Measurements from ENCODE around the gene CSN3.
A peak's percentile ranks its signal among the peaks of the same experiment; 100 is the strongest.
"Not testable (repeated sequence)": the region's sequence is repeated elsewhere in the genome, so short reads cannot be mapped to it uniquely, and the experiment has no call there.

The CSN3 gene, protein sequence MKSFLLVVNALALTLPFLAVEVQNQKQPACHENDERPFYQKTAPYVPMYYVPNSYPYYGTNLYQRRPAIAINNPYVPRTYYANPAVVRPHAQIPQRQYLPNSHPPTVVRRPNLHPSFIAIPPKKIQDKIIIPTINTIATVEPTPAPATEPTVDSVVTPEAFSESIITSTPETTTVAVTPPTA

DNA sequence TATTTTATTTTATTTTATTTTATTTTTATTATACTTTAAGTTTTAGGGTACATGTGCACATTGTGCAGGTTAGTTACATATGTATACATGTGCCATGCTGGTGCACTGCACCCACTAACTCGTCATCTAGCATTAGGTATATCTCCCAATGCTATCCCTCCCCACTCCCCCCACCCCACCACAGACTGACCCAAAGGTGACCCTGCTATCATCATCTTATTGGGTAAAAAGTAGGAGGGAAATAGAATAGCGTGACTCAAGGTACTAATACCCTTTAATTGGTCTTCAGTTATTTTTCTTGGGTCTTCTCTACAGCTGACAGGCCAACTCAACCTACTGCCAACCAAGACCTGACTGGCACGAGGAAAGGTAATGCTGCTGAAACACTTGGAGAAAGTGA is at the start of gene CSN3:
Gene CSN3 (plus strand): TSS at position 301 of the 400 bp plus-strand sequence. CDS start 2,223 bp downstream, outside the sequence.
- not testable (repeated sequence) for DNase-seq

- no peak for DNase-seq
These were observed 49.5 kb upstream of the CSN3 start for GRCh38 chr4:70192895-70193294.

- no peak for DNase-seq
These were observed 47.0 kb upstream of the CSN3 start, which contains the start of gene ODAM for GRCh38 chr4:70195425-70195824. TSS of gene ODAM (plus strand) at chr4:70195725. CDS start at chr4:70196544, 819 bp downstream.

DNA sequence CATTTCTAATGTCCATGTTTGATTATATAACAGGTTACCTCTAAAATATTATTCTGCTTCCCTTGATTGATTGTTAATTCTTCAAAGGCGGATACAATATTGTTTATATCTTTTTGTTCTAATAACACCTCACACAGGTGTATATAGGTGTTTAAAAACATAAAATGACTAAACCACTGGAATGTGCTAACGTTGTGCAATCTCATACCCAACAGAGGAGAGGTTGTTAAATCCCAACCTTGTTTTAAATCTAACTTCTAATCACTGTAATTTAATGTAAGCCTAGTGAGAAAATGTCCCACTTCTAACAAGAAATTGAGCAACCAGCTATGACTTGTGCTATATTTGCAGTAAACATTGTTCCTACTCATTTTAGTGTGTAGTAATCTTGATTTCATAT is 45.5 kb upstream of the CSN3 start:
- no peak for DNase-seq

DNA sequence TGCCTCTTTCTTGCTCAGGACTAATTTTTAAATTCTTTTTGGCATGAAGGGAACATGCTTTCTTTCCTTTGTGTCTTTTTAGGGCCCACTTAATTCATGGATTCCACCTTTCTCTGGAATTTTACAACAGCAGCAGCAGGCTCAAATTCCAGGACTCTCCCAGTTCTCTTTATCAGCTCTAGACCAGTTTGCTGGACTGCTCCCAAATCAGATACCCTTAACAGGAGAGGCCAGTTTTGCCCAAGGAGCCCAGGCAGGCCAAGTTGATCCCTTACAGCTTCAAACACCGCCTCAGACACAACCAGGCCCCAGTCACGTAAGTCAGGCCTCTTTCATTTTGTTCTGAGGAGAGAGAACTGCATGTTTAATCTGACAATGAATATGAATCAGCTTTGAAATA is 44.6 kb upstream of the CSN3 start:
- DNase-seq, result no peak

- DNase-seq, result no peak
These were observed 38.8 kb upstream of the CSN3 start for GRCh38 chr4:70203601-70204000.

DNA sequence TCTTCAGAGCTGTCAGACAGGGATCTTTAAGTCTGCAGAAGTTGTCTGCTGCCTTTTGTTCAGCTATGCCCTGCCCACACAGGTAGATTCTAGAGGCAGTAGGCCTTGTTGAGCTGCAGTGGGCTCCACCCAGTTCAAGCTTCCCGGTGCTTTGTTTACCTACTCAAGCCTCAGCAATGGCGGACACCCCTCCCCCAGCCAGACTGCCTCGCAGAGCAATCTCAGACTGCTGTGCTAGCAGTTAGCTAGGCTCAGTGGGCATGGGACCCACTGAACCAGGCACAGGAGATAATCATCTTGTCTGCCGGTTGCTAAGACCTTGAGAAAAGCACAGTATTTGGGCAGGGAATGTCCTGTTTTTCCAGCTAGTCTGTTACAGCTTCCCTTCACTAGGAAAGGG is 29.6 kb upstream of the CSN3 start:
- not testable (repeated sequence) for DNase-seq

DNA sequence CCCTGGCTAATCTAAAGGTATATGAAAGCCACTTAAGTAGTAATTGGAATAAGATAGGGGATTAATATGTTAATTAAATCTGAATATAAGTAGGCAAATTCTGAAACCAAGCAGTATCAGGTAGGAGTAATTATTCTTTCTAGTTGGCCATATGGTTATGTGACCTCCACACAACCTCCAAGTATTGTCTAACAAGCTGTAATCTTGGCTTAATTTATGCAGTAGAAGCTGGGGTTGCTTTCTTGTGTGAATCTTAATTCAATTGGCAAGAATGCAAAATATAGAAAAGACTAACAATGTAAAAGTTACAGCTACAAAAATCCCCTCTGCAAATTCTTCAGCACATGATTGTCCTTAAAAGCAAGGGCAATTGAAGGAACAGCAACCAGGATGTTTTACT is 26.3 kb upstream of the CSN3 start:
- not testable (repeated sequence) for DNase-seq

GRCh38 chr4:70216550-70216949 is 25.8 kb upstream of the CSN3 start:
- not testable (repeated sequence) for DNase-seq

- DNase-seq, result not testable (repeated sequence)
These were observed 21.0 kb upstream of the CSN3 start for GRCh38 chr4:70221389-70221788.

DNA sequence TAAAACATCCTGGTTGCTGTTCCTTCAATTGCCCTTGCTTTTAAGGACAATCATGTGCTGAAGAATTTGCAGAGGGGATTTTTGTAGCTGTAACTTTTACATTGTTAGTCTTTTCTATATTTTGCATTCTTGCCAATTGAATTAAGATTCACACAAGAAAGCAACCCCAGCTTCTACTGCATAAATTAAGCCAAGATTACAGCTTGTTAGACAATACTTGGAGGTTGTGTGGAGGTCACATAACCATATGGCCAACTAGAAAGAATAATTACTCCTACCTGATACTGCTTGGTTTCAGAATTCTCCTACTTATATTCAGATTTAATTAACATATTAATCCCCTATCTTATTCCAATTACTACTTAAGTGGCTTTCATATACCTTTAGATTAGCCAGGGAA is 20.6 kb upstream of the CSN3 start:
- DNase-seq, result not testable (repeated sequence)

DNA sequence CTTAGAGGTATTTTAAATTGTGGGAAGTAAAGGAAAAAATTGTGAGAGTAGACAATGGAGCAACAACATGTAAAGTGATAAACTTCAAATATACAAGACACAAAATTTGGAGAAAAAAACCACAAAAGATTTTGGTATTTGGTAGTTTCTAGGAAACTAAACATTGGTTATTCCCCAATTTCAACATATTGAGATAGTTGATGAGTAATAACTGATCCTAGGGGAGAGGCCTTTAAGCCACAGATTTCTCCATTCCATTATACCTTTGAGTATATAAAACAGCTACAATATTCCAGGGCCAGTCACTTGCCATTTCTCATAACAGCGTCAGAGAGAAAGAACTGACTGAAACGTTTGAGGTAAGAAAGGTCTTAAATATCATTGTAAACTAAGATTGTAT is 16.6 kb upstream of the CSN3 start, which contains the start of gene FDCSP:
Gene FDCSP (plus strand): TSS at position 301 of the 400 bp plus-strand sequence. CDS start 5,071 bp downstream, outside the sequence.
- no peak for DNase-seq

GRCh38 chr4:70236125-70236524 is 6.3 kb upstream of the CSN3 start:
- DNase-seq, result no peak

GRCh38 chr4:70239131-70239883 is 3.1 kb upstream of the CSN3 start:
- DNase-seq, result no peak

- DNase-seq, result no peak
These were observed 2.4 kb upstream of the CSN3 start for GRCh38 chr4:70239884-70240591.

DNA sequence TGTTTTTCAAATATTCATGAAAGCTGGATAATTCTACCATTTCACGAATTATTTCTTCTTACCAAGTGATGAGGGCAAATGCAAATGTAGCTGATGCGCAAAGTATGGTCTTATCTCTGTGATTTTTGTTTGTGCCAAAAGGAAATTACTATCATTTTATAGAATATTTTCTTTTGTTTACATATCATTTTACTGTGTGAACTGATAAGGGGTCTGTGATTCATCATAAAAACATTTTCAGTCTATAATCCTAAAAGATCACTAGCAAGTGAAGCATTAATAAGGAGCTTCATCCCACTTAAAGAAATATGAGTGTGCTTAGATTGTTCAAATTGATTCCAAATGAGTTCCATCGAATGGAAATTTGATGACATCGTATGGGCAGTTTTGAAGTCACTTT is 694 bp downstream of the CSN3 start:
- DNase-seq, result no peak

- DNase-seq, result no peak
These were observed 9.0 kb downstream of the CSN3 start for GRCh38 chr4:70251250-70251944.

DNA sequence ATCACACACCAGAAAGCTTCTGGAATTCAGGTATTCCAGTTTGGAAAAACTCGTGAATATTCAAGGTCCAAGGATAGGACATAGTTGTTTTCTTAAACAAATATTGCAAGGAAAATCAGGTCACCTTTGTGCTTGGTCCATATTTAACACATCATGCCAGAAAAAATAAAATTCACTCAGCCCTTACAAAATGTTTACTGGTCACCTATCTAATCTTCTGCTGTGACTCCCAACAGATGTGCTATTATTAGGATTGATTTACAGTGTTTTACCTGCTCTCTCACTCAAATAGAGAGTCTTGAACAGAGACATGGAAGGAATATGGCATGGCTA is 9.5 kb downstream of the CSN3 start:
- DNase-seq, result no peak

DNA sequence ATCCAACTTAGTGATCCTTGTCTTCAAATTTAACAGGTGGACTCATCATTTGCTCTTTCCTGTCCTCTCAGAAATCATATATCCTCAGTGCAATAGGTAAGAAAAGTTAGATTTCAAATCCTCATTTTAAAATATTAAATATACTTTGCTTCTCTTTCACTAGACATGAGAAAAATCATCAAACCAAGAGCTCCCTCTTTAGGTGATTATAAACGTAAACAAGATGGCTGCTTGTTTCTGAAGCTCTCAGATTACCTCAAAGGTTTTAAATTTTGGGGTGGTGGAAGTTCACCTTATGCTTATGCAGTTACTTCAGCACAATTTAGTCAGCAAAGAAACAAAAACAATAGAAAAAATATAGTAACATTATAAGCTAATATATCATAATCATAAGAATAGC is 27.3 kb downstream of the CSN3 start:
- DNase-seq, result peak; percentile 5 to 11

- DNase-seq, result no peak
These were observed 34.7 kb downstream of the CSN3 start for GRCh38 chr4:70277121-70277520.

DNA sequence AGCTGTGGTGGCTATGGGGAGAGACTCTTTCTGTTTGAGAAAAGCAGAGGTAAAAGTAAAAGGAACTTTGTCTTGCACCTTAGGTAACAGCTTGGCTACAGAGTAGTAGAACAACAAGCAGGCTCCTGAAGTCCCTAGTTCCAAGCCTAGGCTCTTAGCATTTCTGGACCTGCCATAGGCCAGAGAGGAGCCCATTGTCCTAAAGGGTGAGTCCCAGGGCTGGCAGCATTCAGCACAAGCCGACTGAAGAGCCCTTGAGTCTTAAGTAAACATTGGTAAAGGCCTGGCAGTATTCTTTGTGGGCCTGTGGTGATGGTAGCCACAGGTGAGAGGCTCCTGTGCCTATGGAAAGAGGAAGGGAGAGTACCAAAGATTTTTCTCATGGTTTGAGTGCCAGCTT is 38.2 kb downstream of the CSN3 start:
- no peak for DNase-seq

DNA sequence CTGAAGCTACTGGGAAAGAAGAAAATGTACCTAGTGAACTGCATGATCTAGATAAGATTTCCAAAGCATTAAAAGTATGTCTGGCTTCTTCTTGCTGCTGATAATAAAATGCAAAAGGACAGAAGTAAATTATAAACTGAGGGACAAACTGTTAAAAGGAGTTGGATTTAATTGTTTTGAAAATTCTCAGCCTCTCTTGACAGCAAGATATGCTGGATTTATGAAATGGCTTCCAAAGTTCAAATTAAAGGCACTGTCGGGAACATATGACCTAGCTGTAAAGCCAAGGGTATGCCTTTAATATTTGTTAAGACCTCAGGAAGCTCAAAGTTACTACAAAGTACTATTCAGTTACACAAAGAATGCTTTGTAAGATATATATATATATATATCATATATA is 46.3 kb downstream of the CSN3 start:
- no peak for DNase-seq

GRCh38 chr4:70291341-70291740 is 48.9 kb downstream of the CSN3 start:
- DNase-seq, result no peak
